ENCODE measurements around the gene SH2D3C. TPM values are rescaled to one million over a fixed set of nuclear protein-coding genes. Genes with fewer than 3 reads are reported as not detected.

The SH2D3C gene
- total and polyA plus RNA-seq, 2 of the 8 experiments (the other 6 are each of a cell fraction or from before 2014, with no cell fraction given), result 6.4 to 8.1 TPM

Small RNA genes within 50 kb of the gene (microRNA-seq; reads per million reads assigned to microRNA genes)
- 0 reads per million in 2 experiments for gene MIR2861 (ENCODE audit: borderline microRNAs expressed in 2 of 2, borderline number of aligned reads in 2 of 2, borderline replicate concordance in 1 of 2)
- gene MIR3960 (ENCODE audit: borderline microRNAs expressed in 2 of 2, borderline number of aligned reads in 2 of 2, borderline replicate concordance in 1 of 2), result 0 reads per million in 2 experiments

Other genes with a start within 250 kb of the SH2D3C start
- gene STXBP1, start 166.4 kb downstream of the SH2D3C start, total RNA-seq (2021; fragmentation: NEBNext Ultra II Directional; extraction: Animal tissue kit (Norgen Biotek cat#: 25700)), result 60.9 and 61.9 TPM in 2 replicates
- 11.5 and 19.4 TPM in 2 replicates for gene STXBP1, start 166.4 kb downstream of the SH2D3C start, polyA plus RNA-seq (2011; rRNA removed)
- not detected in 2 replicates for gene CFAP157, start 71.7 kb downstream of the SH2D3C start, total RNA-seq (2021; fragmentation: NEBNext Ultra II Directional; extraction: Animal tissue kit (Norgen Biotek cat#: 25700))
- 0.05 TPM in 1 of 2 replicates, not detected in the other for gene CFAP157, start 71.7 kb downstream of the SH2D3C start, polyA plus RNA-seq (2011; rRNA removed)
- 11.1 and 11.2 TPM in 2 replicates for gene PTRH1, start 63.0 kb downstream of the SH2D3C start, total RNA-seq (2021; fragmentation: NEBNext Ultra II Directional; extraction: Animal tissue kit (Norgen Biotek cat#: 25700))
- 19.8 and 26.4 TPM in 2 replicates for gene PTRH1, start 63.0 kb downstream of the SH2D3C start, polyA plus RNA-seq (2011; rRNA removed)
- not detected in 2 replicates for gene TTC16, start 62.6 kb downstream of the SH2D3C start, total RNA-seq (2021; fragmentation: NEBNext Ultra II Directional; extraction: Animal tissue kit (Norgen Biotek cat#: 25700))
- 0.03 TPM in 2 replicates for gene TTC16, start 62.6 kb downstream of the SH2D3C start, polyA plus RNA-seq (2011; rRNA removed)
- gene TOR2A, start 43.4 kb downstream of the SH2D3C start, total RNA-seq (2021; fragmentation: NEBNext Ultra II Directional; extraction: Animal tissue kit (Norgen Biotek cat#: 25700)), result 18.4 and 18.7 TPM in 2 replicates
- gene TOR2A, start 43.4 kb downstream of the SH2D3C start, polyA plus RNA-seq (2011; rRNA removed), result 24.9 and 34.2 TPM in 2 replicates
- gene CDK9, start 7.4 kb upstream of the SH2D3C start, total RNA-seq (2021; fragmentation: NEBNext Ultra II Directional; extraction: Animal tissue kit (Norgen Biotek cat#: 25700)), result 86.3 and 87.5 TPM in 2 replicates
- 69.1 and 94.0 TPM in 2 replicates for gene CDK9, start 7.4 kb upstream of the SH2D3C start, polyA plus RNA-seq (2011; rRNA removed)
- 62.4 and 63.7 TPM in 2 replicates for gene FPGS, start 24.2 kb upstream of the SH2D3C start, total RNA-seq (2021; fragmentation: NEBNext Ultra II Directional; extraction: Animal tissue kit (Norgen Biotek cat#: 25700))
- 83.0 and 125 TPM in 2 replicates for gene FPGS, start 24.2 kb upstream of the SH2D3C start, polyA plus RNA-seq (2011; rRNA removed)
- gene ENG, start 76.0 kb upstream of the SH2D3C start, total RNA-seq (2021; fragmentation: NEBNext Ultra II Directional; extraction: Animal tissue kit (Norgen Biotek cat#: 25700)), result 4.2 and 4.4 TPM in 2 replicates
- 1.8 and 3.2 TPM in 2 replicates for gene ENG, start 76.0 kb upstream of the SH2D3C start, polyA plus RNA-seq (2011; rRNA removed)
- 35.9 and 37.9 TPM in 2 replicates for gene AK1, start 99.0 kb upstream of the SH2D3C start, total RNA-seq (2021; fragmentation: NEBNext Ultra II Directional; extraction: Animal tissue kit (Norgen Biotek cat#: 25700))
- 39.2 and 44.1 TPM in 2 replicates for gene AK1, start 99.0 kb upstream of the SH2D3C start, polyA plus RNA-seq (2011; rRNA removed)
- gene ST6GALNAC6, start 120.9 kb upstream of the SH2D3C start, total RNA-seq (2021; fragmentation: NEBNext Ultra II Directional; extraction: Animal tissue kit (Norgen Biotek cat#: 25700)), result 37.7 and 43.7 TPM in 2 replicates
- gene ST6GALNAC6, start 120.9 kb upstream of the SH2D3C start, polyA plus RNA-seq (2011; rRNA removed), result 64.4 and 72.9 TPM in 2 replicates
- 21.8 and 27.0 TPM in 2 replicates for gene ST6GALNAC4, start 138.4 kb upstream of the SH2D3C start, total RNA-seq (2021; fragmentation: NEBNext Ultra II Directional; extraction: Animal tissue kit (Norgen Biotek cat#: 25700))
- 34.1 and 49.5 TPM in 2 replicates for gene ST6GALNAC4, start 138.4 kb upstream of the SH2D3C start, polyA plus RNA-seq (2011; rRNA removed)
- gene PIP5KL1, start 152.1 kb upstream of the SH2D3C start, total RNA-seq (2021; fragmentation: NEBNext Ultra II Directional; extraction: Animal tissue kit (Norgen Biotek cat#: 25700)), result 12.2 and 13.4 TPM in 2 replicates
- 15.4 and 27.4 TPM in 2 replicates for gene PIP5KL1, start 152.1 kb upstream of the SH2D3C start, polyA plus RNA-seq (2011; rRNA removed)
- 45.4 and 48.8 TPM in 2 replicates for gene DPM2, start 159.2 kb upstream of the SH2D3C start, total RNA-seq (2021; fragmentation: NEBNext Ultra II Directional; extraction: Animal tissue kit (Norgen Biotek cat#: 25700))
- 95.4 and 110 TPM in 2 replicates for gene DPM2, start 159.2 kb upstream of the SH2D3C start, polyA plus RNA-seq (2011; rRNA removed)
- gene EEIG1, start 202.3 kb upstream of the SH2D3C start, total RNA-seq (2021; fragmentation: NEBNext Ultra II Directional; extraction: Animal tissue kit (Norgen Biotek cat#: 25700)), result 50.8 and 51.3 TPM in 2 replicates
- gene EEIG1, start 202.3 kb upstream of the SH2D3C start, polyA plus RNA-seq (2011; rRNA removed), result 29.8 and 61.0 TPM in 2 replicates